Body of pancreas (tissue), 4 donors: ENCODE data around the gene RBM19. TPM values are rescaled to one million over a fixed set of nuclear protein-coding genes. Genes with fewer than 3 reads are reported as not detected.

Experiments used
- ATAC-seq: fragments of 150-250 bp; one replicate; pipeline ENCODE4 v1.9.1; 2016
- DNase-seq, 4 donors: peaks; one replicate each; pipeline ENCODE4 v3.0.0-alpha.2; 2019
- H3K27ac ChIP-seq, 4 donors: fragments of 200-600 bp; sonication (generic); 1 replicate in 3 of 4; 2 replicates in 1 of 4; pipeline versions ENCODE4 v1.5.1 to v1.6.1; 2016 to 2019; ENCODE audit warnings: mild to moderate bottlenecking in 1 of 4, mixed read lengths in 1 of 4, moderate library complexity in 1 of 4
- H3K27me3 ChIP-seq, 2 donors: fragments of 200-600 bp; sonication (generic); one replicate each; pipeline ENCODE4 v1.6.0; 2016; ENCODE audit warnings: mild to moderate bottlenecking in 1 of 2
- H3K36me3 ChIP-seq, 2 donors: fragments of 200-600 bp; sonication (generic); replicated peaks in 1 of 2; 2 replicates each; pipeline ENCODE4 v1.5.1; 2016; ENCODE audit warnings: low read depth in 2 of 2; ENCODE audit not compliant: insufficient read depth in 1 of 2
- H3K4me1 ChIP-seq: fragments of 200-600 bp; sonication (generic); one replicate; pipeline ENCODE4 v1.6.0; 2016
- H3K4me3 ChIP-seq, 2 donors: fragments of 200-600 bp; sonication (generic); 1 replicate in 1 of 2; 2 replicates in 1 of 2; pipeline ENCODE4 v1.5.1; 2016 to 2019
- H3K9me3 ChIP-seq, 3 donors: fragments of 200-600 bp; sonication (generic); 1 replicate in 2 of 3; 2 replicates in 1 of 3; pipeline ENCODE4 v1.5.1; 2016
- POLR2A ChIP-seq, 3 donors: fragments of 450-650 bp; IDR thresholded peaks; one replicate each; pipeline ENCODE4 v1.6.1; 2016; ENCODE audit warnings: antibody characterized with exemption in 3 of 3, mild to moderate bottlenecking in 2 of 3
- WGBS, 2 donors: methylation state at CpG; one replicate each; pipeline ENCODE4 v1.1.5; 2017; 5-methylcytosine and 5-hydroxymethylcytosine counted together
- intact Hi-C: fragments of 100-400 bp; cut with DNase I; formaldehyde crosslinking; loops from one replicate; pipeline ENCODE4 v1.15.1; 2023
- total RNA-seq, 2 donors: library from RNA; depleted of rRNA; stranded (reverse); fragments of >200 nt; gene quantifications; one replicate each; pipeline ENCODE4 v1.1.0, GENCODE V29; 2016
- TF ChIP-seq, protein P1 (sequence below), 7 experiments: fragments of 450-650 bp in 4 of 7; fragments of 200-600 bp in 3 of 7; sonication (generic) in 3 of 7; IDR thresholded peaks; one replicate each; pipeline ENCODE4 v1.5.1; 2016 to 2019; ENCODE audit warnings: antibody characterized with exemption in 7 of 7

The RBM19 gene
- total RNA-seq, 2 donors from 2014 or later: 18.4 to 36.3 TPM

DNA sequence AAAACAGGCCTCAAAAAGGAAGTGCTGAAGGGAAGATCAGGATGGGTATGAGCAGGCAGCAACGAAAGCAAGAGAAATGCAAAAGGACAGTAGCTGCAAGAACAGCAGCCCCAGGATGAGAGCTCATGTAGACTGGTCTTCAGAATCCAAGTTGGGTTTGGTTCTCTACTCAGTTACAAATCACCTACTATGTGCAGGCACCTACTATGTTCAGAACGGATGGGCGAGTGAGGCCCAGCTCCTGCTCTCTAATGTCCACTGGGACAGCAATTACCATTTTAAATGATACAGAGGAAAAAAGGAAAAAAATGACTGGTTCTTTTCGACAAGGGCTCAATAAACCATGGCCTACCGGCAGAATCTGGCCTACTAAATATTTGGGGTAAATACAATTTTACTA, 88.5 kb downstream of the RBM19 start:
- Histone ChIP-seq H3K9me3 (no peaks in the 10 kb centered on the region), H3K36me3 (no peaks in the 10 kb centered on the region), H3K4me3 (no peak overlapping the region), H3K27ac (no peak overlapping the region), H3K27me3 (no peaks in the 10 kb centered on the region), H3K4me1 (no peaks in the 10 kb centered on the region)
- intact Hi-C loops: no loop called here
- ATAC-seq: no peak
- DNase-seq: no peak
- no peak for TF ChIP-seq POLR2A (IDR thresholded peaks at IDR 0.05)
- 88 to 94% methylated on average over 5 of the region's 5 CpGs for WGBS, 2 donors

DNA sequence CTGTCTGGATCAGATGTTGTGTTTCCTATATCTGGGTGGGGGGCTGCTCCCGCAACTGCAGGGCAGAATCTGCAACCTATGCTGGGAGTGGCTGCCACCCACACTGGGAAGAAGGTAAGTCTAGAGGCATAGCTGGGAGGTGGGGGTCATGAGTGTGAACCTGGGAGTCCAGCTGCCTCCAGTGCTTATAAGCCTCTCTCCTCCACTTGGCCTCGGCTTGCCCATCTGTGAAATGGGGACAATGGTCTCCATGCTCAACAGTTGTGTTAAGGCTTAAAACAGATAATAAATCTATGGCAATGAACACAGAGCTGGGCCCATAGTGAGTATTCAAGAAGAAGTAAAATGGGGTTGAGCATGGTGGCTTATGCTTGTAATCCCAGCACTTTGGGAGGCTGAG, 90.0 kb downstream of the RBM19 start:
- TF ChIP-seq, protein P1, sequence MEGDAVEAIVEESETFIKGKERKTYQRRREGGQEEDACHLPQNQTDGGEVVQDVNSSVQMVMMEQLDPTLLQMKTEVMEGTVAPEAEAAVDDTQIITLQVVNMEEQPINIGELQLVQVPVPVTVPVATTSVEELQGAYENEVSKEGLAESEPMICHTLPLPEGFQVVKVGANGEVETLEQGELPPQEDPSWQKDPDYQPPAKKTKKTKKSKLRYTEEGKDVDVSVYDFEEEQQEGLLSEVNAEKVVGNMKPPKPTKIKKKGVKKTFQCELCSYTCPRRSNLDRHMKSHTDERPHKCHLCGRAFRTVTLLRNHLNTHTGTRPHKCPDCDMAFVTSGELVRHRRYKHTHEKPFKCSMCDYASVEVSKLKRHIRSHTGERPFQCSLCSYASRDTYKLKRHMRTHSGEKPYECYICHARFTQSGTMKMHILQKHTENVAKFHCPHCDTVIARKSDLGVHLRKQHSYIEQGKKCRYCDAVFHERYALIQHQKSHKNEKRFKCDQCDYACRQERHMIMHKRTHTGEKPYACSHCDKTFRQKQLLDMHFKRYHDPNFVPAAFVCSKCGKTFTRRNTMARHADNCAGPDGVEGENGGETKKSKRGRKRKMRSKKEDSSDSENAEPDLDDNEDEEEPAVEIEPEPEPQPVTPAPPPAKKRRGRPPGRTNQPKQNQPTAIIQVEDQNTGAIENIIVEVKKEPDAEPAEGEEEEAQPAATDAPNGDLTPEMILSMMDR (IDR thresholded peaks at IDR 0.05): no peak
- Histone ChIP-seq H3K27ac (no peak overlapping the region), H3K4me1 (no peaks in the 10 kb centered on the region), H3K36me3 (no peaks in the 10 kb centered on the region), H3K9me3 (no peaks in the 10 kb centered on the region), H3K4me3 (no peak overlapping the region), H3K27me3 (no peaks in the 10 kb centered on the region)
- intact Hi-C loops: no loop called here
- no peak for ATAC-seq
- WGBS, 2 donors: 88 to 91% methylated on average over 2 of the region's 2 CpGs
- no peak for DNase-seq

DNA sequence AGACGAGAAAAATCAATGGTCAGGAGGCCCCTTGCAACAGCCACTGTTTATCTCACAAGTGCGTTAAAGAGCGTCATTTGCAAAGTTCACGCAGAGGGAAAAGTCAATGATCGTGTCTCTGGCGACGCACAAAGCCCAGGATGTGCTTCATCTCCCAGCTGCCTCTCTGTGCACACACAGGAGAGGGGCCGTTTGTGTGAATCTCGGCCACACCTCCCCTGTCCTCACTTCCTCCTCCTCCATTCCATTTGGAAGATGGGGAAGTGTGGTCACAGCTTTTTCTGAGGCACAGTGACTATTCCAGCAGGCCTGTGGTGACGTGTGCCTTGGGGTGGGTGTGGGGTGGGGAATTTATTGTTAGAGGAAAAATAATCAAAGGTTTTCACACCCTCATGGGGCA, 90.4 kb downstream of the RBM19 start:
- no peak for TF ChIP-seq POLR2A (IDR thresholded peaks at IDR 0.05)
- TF ChIP-seq, protein P1 (IDR thresholded peaks at IDR 0.05): no peak
- DNase-seq: no peak
- WGBS, 2 donors: 74 to 83% methylated on average over 10 of the region's 10 CpGs
- H3K27me3 ChIP-seq: no peaks in the 10 kb centered on the region
- no peaks in the 10 kb centered on the region for H3K4me1 ChIP-seq
- no peaks in the 10 kb centered on the region for H3K9me3 ChIP-seq
- intact Hi-C loops: no loop called here
- H3K27ac ChIP-seq: no peak overlapping the region
- no peak for ATAC-seq
- no peaks in the 10 kb centered on the region for H3K36me3 ChIP-seq
- H3K4me3 ChIP-seq: no peak overlapping the region

DNA sequence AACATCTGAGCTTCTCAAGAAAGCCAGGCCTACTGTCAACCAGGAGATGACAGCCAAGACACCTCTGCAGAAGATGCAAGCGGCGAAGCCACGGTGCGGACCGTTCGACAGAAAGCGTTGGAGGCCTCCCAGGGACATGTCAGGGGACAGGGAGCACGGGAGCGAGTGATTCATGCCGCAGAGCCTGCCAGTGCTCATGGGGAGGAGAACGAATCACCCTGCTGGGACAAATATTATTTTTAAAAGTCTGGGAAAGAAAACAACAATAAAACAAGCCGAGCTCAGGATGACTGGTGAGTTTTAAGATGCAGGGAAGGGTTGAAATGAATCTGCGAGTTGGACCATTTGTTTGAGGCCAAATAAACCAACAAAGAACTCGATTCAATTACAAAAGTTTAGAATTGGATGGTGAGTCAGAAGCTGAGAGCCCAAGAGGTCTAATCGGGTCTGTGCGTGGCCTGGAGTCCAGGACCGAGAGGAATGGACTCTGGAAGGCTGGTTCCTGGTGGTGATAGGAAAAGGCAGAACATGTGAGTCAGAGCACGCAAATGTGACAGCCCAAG, 91.0 kb downstream of the RBM19 start:
- ATAC-seq: no peak
- 93% methylated on average over 18 of the region's 18 CpGs for WGBS, 2 donors
- TF ChIP-seq POLR2A (IDR thresholded peaks at IDR 0.05): no peak
- TF ChIP-seq, protein P1 (IDR thresholded peaks at IDR 0.05): no peak
- Histone ChIP-seq H3K4me3 (no peak overlapping the region), H3K4me1 (no peaks in the 10 kb centered on the region), H3K27me3 (no peaks in the 10 kb centered on the region), H3K36me3 (no peaks in the 10 kb centered on the region), H3K27ac (no peak overlapping the region), H3K9me3 (no peaks in the 10 kb centered on the region)
- DNase-seq: no peak
- intact Hi-C loops: no loop called here

DNA sequence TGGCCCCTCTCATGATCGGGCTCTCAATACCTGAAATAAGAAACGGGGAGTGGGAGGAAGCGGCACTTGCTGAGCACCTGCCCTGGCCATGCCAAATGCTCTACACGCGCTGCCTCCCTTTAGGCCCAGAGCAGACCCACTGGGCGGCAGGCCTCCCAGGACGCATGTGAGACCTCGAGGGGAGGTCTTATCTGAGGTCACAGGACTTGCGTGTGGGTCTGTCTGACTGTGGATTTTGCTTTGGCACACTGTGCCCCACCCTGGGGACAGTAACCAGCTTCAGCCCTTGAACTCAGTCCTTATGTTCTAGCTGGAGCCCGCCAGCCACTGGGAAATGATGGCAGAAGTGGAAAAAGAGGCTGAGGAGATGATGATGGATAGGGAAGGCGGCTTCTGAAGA, 91.8 kb downstream of the RBM19 start:
- Histone ChIP-seq H3K36me3 (no peaks in the 10 kb centered on the region), H3K27ac (no peak overlapping the region)
- intact Hi-C loops: no loop called here

More for the DNA sequence above, 91.8 kb downstream of the RBM19 start:
- H3K27me3 ChIP-seq: no peaks in the 10 kb centered on the region
- H3K9me3 ChIP-seq: no peaks in the 10 kb centered on the region
- DNase-seq: no peak
- no peak for TF ChIP-seq POLR2A (IDR thresholded peaks at IDR 0.05)
- TF ChIP-seq, protein P1 (IDR thresholded peaks at IDR 0.05): no peak
- no peak for ATAC-seq
- H3K4me1 ChIP-seq: no peaks in the 10 kb centered on the region
- whole genome bisulfite sequencing, 2 donors: 92 to 95% methylated on average over 10 to 11 of the region's 11 CpGs
- H3K4me3 ChIP-seq: no peak overlapping the region
